Stimulated activated CD4-positive, alpha-beta T cell treated with anti-CD3 and anti-CD28 coated beads, Interleukin-15, amount 100 ng/mL, for 1 hour (primary cell): ENCODE measurements around the gene KRT6B.
"Not testable (repeated sequence)": the region's sequence is repeated elsewhere in the genome, so short reads cannot be mapped to it uniquely, and the experiment has no call there.

ENCODE experiments used
- DNase-seq, 2 donors: peaks; one replicate each; pipeline ENCODE4 v3.0.0-alpha.2; 2020; ENCODE audit warnings: low read depth in 1 of 2, low spot score in 1 of 2

Gene KRT6B

GRCh38 chr12:52413782-52414345, 38.1 kb downstream of the KRT6B start:
- DNase-seq = no peak

GRCh38 chr12:52413202-52413601, 38.7 kb downstream of the KRT6B start:
- DNase-seq = no peak

DNA sequence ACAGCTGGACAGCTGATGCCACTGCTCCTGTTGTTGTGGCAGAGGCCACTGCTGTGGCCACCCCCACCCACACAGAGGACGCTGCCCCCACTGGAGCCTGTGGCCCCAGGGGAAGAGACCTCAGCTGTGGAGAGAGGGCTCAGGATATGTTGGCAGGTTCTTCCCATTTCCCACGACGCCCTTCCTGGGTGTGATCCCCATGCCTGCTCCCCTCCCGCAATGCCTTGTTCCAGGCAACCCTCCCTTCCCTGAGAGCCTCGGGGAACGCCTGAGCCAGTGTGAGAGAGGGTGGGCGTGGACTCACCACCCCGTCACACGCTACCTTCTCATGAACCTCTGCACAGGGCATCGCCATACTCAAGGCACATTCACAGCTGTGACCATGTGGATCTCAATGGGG, 40.1 kb downstream of the KRT6B start:
- DNase-seq = no peak

- not testable (repeated sequence) for DNase-seq
Observed at GRCh38 chr12:52410589-52411248, 41.2 kb downstream of the KRT6B start.

GRCh38 chr12:52407918-52408317, 44.0 kb downstream of the KRT6B start:
- no peak for DNase-seq

- DNase-seq = no peak
Observed at GRCh38 chr12:52405922-52406385, 46.0 kb downstream of the KRT6B start, which contains the start of gene KRT82. KRT82 (minus strand) TSS chr12:52406335; CDS start chr12:52406277, 58 bp downstream.

GRCh38 chr12:52404951-52405350, 47.0 kb downstream of the KRT6B start:
- no peak for DNase-seq

DNA sequence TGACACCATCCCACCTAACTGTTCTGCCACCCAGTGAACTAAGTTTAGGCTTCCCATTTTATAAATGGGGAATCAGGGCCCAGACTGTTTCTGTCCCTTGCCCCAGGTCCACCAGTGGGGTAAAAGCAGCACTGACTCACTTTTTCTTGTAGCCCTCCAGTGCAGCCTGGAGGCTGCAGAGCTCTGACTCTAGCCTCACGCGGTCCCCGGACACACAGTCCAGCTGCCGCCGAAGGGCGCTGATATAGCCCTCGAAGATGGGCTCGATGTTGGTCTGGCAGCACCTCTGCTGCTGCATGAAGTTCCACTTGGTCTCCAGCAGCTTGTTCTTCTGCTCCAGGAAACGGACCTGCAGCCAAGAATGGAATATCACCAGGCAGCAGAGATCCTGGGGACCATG, 48.4 kb downstream of the KRT6B start:
- no peak for DNase-seq

DNA sequence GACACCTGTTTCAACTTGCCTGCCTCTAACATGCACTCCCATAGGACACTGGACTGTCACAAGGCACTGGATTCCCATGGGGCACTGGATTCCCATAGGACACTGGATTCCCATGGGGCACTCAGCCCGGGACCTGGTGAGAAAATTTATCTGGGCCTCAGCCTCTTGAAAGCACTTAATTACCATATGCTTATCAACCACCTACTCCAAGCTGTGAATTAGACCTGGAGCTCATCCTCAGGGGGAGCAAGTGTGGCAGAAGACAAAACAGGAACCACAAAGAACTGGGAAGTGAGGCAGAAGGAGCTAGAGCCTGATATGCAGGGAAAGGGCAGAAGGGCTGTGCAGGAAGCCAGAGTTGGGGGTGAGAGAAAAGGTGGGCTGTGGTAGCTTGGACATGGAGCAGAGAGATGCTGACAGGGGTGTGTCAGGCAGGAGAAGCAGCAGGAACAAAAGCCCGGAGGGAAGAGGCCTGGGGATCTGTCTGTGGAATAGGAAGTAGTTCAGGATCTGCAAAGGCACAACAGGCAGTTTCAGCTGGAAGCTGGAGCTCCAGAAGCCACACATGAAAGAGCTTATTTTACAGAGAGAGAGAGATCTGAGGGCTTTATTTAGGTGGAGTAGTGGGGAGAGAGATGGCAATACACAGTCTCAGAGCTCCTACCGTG, 48.9 kb downstream of the KRT6B start:
- DNase-seq = no peak

DNA sequence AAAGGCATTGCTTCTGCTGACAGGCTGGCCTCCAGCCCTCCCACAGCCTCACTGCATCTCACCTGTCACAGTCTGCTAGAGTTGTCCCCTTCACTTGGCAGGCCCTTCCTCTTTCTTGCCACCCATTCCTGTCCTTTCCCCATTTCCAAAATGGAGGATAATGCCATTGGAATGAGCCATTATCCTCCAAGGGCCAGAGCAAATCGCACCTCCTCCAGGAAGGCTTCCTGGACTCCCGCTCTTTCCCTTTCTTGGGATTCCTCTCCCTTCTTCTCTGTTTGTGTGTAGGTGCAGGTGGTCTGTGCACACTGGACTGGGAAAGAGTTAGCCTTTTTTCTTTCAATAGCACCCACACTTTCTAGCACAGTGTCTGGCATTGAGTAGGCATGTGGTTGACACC, 49.6 kb downstream of the KRT6B start:
- DNase-seq = no peak

GRCh38 chr12:52401926-52402325, 50.0 kb downstream of the KRT6B start:
- DNase-seq = no peak

DNA sequence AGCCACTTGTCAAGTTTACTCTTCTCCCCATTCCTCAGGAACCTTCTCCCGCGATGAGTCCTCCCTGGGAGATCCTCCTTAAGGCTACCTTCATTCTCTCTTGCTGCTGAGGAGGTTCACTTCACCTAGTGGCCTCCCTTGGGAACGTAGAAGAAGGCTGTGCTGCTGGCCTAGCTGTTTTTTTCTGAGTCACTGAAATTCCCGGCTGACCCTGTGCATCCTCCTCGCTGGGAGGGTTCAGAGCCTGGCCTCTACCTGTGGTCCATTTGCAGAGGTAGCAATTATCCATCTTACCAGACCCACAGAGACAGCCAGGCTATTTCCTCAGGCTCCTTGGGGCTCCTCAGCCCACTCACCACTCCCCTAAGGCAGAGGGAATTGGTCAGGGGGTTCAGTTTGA, 50.4 kb downstream of the KRT6B start:
- DNase-seq = no peak

- no peak for DNase-seq
Observed at GRCh38 chr12:52400906-52401305, 51.0 kb downstream of the KRT6B start.

DNA sequence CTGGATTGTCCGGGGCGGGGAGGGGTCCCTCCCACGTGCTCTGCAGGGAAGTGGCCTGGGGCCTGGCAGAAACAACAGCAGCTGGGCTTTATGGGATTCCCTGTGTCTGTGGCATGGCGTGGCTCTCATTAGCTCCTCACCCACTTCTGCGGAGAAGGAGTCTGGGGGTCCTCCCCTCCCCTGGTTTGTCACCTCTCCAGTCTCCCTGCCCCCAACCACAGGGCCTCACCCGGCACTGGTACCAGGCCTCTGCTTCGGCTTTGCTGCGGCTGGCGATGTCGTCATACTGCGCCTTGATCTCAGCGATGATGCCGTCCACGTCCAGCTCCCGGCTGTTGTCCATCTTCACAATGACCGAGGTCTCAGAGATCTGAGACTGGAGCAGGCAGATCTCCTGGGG, 52.2 kb downstream of the KRT6B start:
- no peak for DNase-seq

GRCh38 chr12:52398176-52398575, 53.8 kb downstream of the KRT6B start:
- no peak for DNase-seq

- no peak for DNase-seq
Observed at GRCh38 chr12:52396656-52397055, 55.3 kb downstream of the KRT6B start.
